Measurements from ENCODE around the gene REC114.

DNA sequence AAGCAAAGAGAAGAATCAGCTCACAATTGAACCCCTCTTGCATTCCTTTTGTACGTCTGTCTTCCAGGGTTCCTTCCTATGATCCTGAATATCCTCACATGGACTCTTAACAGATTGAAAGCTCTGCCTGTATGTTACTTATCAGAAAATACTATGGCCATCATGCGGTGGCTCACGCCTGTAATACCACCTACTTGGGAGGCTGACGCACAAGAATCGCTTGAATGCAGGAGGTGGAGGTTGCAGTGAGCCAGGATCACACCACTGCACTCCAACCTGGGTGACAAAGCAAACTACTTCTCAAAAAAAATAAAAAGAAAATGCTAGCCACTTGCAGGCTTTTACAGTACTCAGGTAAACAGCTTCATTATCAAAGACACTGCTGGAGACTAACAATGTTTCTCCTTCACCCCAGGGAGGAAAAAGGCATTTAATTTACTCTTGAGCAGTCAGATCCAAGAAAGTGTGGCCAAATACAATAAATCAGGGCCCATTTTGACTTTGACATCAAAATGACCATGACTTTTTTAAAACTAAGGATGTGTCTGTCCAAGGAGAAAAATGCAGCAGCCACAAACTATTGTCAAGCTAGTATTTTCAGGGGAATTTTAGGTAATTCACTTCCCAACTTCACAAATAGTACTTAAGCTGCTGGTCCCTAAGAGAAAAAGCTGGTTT is 162.9 kb downstream of the REC114 start:
- TF ChIP-seq TCF7L2 (IDR thresholded peaks at IDR 0.05; ENCODE audit: borderline replicate concordance, extremely low read depth, insufficient read depth, insufficient read length) (no peak), CEBPB (IDR thresholded peaks at IDR 0.05; ENCODE audit: low read depth) (no peak), CTCF (IDR thresholded peaks at IDR 0.05 in 2 of 3, conservative IDR thresholded peaks at IDR 0.05 in 1 of 3; ENCODE audit: borderline replicate concordance in 1 of 3, insufficient read depth in 1 of 3, low read depth in 2 of 3, low read length in 2 of 3) (no peak), EZH2 (IDR thresholded peaks at IDR 0.05) (no peak), POLR2A (IDR thresholded peaks at IDR 0.05; ENCODE audit: borderline replicate concordance, extremely low read depth, insufficient read depth, insufficient read length) (no peak), EGR1 (IDR thresholded peaks at IDR 0.05; ENCODE audit: low read depth) (no peak), SP1 (IDR thresholded peaks at IDR 0.05; ENCODE audit: low read depth) (no peak)
